ENCODE data around the gene MTA1. TPM values are rescaled to one million over a fixed set of nuclear protein-coding genes. Genes with fewer than 3 reads are reported as not detected.

MTA1 gene
- total RNA-seq, 1 donor from 2014 or later: 129 TPM

DNA sequence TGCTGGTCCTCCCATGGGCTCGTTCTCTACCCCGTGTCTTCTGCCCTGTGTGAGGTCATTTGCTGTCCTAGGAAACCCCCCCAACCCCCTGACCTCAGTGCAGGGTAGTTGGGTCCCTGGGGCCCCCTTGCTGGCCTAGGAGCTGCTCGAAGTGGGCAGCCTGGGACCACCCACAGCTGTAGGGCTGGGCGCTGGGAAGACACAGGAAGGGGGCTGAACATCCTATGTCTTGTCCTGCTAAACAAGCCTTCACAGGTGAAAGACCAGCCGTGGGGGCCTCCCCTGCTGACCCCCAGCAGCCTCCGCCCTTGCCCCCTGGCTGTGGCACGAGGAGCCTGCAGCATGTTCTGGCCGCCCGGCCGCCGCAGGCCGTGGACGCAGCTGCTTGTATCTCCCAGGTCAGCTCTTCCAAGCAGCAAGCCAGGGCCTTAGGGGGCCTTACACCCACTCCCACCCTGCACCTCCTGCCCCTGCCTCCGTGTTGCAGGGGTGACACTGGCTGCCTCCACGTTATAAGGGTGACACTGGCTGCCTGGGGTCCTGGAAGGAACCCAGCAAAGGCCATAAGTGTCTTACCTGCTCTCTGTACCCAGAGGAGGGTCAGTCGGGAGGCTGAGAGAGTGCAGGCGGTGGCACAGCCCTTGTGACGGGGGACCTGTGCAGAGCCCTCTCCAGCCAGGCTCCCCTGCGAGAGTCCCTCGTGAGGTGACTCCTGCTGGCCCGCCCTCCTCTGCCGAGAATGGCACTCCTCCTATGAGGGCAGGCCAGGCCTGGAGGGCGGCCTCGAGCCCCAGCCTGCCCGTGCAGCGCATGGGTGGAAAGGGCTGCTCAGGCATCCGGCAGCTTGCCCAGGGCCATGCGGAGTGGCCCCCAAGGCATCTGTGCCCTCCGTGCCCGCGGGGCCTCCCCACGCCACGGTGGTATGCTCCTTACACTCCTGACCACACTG lies 32.8 kb upstream of the MTA1 start:
- intact Hi-C loops (cut with micrococcal nuclease): no loop called here

- intact Hi-C loops (cut with micrococcal nuclease): no loop called here
Observed at GRCh38 chr14:105387530-105387922, 32.1 kb upstream of the MTA1 start.

DNA sequence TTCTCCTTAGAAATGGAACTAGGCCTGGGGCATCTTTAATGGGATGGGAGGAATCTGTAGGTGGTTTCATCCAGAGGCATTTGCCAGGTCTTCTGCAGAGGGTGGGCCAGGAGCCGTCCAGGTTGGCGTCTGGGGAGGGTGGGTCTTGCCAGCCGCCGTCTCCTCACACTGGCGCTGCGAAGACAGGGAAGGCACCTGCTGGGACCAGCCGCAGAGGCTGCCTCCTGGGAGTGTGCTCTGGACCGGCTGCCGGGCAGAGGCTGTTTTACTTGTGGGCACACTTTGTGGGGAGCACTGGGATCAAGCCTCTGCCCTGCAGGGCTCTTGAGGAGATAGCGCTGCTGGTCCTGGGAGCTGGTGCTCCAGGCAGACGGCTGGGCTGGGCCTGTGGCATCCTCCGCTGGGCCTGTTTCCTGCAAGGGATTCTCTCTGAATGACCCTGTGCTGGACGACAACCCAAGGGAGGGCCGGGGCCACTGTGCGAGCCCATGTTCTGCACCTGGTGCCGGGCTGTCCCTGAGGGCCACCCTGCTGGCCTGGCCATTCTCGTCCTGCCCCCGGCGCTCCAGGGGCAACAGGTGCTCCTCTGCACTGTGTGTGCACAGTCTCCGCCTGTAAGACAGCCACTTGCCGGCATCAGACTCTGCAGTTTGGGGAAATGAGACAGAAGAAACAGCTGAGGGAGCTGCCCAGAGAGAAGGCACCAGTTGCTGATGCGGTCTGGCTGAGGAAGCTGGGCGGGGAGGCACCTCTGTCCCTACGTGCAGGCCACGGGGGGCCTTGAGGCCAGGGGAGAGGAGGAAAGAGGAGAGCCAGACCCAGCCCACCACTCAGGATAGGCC lies 31.3 kb upstream of the MTA1 start:
- intact Hi-C loops (cut with micrococcal nuclease): no loop called here

- intact Hi-C loops (cut with micrococcal nuclease): no loop called here
Observed at GRCh38 chr14:105388976-105389375, 30.7 kb upstream of the MTA1 start.

DNA sequence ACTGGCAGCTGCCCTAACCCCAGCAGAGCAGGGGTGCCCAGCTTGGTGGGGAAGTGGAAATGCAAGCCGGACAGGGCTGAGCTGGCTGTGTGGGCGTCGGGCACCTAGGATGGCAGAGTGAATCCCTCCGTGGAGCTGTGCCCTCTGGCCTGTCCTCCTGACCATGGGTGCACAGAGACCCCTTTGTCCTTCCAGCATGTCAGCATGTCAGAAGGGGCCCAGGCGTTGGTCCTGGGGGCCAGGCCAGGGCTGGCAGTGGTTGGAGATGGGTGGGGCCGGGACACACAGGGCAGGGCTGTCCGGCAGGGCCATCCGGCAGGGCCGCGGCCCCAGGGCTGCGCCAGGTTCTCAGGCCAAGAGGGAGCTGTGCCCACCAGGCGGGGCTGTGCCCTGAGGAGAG lies 30.1 kb upstream of the MTA1 start:
- intact Hi-C loops (cut with micrococcal nuclease): no loop called here

- intact Hi-C loops (cut with micrococcal nuclease): no loop called here
Observed at GRCh38 chr14:105389976-105390848, 29.4 kb upstream of the MTA1 start.

DNA sequence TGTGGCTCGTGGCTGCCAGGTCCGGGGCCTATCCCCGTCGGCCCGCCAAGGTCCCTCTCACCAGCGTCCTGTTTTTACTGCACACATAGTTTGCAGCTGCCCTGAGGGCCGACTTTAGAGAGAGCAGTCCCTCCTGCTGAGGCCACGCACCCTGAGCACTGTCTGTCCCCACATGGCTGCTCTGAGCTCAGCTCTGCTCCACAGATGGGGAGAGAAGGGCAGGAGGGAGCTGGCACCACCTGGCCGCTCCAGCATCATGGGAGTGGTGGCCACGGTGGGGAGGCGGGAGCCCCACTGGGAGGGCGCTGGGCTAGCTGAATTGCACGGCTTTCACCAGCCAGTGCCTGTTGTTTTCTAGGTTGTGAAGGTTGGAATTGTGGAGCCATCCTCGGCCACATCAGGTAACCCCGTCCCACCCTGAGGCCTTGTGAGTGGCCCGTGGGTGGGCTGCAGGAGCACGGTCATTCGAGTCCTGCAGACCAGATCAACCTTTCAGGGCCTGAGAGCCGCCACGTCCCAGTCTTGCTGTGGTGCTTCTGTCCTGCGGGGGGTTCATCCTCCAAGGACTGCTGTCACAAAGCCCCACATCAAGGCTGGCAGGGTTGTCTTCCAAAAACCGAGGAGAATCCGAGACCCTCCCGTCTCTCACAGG lies 28.7 kb upstream of the MTA1 start:
- intact Hi-C loops (cut with micrococcal nuclease): no loop called here

- intact Hi-C loops (cut with micrococcal nuclease): no loop called here
Observed at GRCh38 chr14:105391541-105391940, 28.1 kb upstream of the MTA1 start.

DNA sequence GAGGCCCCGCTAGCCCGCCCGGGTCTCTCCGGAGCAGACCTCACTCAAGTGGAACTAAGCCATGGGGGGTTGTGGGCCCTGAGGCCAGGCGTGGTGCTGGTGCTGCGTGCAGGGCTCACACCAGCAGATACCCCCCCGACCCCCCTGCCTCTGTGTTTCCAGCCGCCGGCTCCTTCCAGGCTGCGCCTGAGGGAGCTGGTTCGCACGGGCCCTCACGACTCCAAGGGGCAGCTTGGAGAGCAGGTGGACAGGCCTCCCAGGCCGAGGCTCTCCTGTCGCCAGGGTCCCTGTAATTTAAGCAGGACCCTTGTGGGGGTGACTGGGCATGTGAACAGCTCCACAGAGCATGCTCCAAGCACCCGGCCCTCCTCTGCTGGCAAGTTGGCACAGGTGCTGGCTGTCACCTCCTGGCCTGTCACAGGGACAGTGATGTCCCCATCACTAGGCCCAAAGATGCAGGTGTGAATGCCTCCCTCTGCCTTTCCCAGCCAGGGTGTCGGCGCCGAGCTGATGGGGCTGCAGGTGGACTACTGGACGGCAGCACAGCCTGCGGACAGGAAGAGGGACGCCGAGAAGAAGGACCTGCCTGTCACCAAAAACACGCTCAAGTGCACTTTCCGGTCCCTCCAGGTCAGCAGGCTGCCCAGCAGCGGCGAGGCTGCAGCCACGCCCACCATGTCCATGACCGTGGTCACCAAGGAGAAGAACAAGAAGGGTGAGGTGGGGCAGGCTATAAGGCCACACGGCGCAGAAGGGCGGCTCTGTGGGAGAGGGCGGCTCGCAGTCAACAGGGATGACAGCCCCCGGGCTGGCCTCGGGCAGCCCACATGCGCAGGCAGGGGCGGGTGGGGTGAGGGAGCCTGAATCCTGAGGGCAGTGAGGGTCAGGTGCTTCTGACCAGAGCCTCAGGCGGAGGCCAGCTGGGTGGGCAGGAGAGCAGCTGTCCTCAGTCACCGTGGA lies 27.2 kb upstream of the MTA1 start:
- intact Hi-C loops (cut with micrococcal nuclease): no loop called here

GRCh38 chr14:105393151-105393550 lies 26.5 kb upstream of the MTA1 start:
- intact Hi-C loops (cut with micrococcal nuclease): no loop called here

- intact Hi-C loops (cut with micrococcal nuclease): loop anchor here (5.0 kb wide), 1 partner anchor 93 kb away; the partner anchor contains the start of gene BRF1
Observed at GRCh38 chr14:105394714-105395537, 24.7 kb upstream of the MTA1 start.

- intact Hi-C loops (cut with micrococcal nuclease): loop anchor here (5.0 kb wide), 1 partner anchor 93 kb away; the partner anchor contains the start of gene BRF1
Observed at GRCh38 chr14:105395538-105395854, 24.1 kb upstream of the MTA1 start.

GRCh38 chr14:105397350-105397931 lies 22.2 kb upstream of the MTA1 start:
- intact Hi-C loops (cut with micrococcal nuclease): loop anchor here (5.0 kb wide), 1 partner anchor 95 kb away; the partner anchor contains the start of gene BRF1

- intact Hi-C loops (cut with micrococcal nuclease): loop anchor here (1.0 to 5.0 kb wide), 2 partner anchors 93 to 96 kb away; partner anchors contain the start of genes BRF1 and TEDC1
Observed at GRCh38 chr14:105398044-105398725, 21.4 kb upstream of the MTA1 start, which contains the start of gene TEX22. TEX22 (plus strand) TSS chr14:105398538; CDS start chr14:105399341, 803 bp downstream.

DNA sequence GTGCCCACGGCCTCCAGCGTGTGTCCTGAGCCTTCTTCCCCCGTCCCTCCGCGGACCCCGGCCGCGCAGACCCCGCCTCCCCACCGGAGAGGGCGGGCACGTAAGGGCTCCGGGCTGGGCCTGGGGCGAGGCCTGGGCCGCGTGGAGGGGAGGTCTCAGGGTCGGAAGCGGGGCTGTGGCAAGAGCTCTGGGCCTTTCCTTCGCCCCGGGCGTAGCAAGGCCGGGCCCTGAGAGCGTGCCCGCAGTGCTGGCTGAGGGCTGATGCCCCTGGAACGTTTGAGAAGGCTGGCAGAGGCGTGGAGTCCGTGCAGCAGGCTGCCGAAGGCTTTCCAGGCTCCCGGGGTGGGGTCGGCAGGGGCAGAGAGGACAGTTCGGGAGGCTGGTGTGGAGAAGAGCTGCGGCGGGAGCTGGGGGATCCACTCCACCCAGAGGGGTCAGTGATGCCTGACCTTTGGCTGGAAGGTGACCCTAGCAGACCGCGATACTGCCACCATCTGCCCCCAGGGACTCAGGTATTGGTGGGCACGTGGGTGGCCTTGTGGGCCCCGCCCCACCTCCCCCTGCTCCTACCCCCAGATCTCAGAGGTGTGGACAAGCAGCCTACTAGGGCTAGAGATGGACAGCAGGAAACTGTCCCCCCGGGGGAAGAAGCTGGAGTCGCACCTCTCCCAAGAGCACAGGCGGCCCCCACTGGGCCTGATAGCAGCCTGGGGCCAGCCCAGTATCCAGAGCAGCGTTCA lies 20.7 kb upstream of the MTA1 start:
- intact Hi-C loops (cut with micrococcal nuclease): loop anchor here (1.0 to 5.0 kb wide), 2 partner anchors 92 to 97 kb away; partner anchors contain the start of genes BRF1 and TEDC1

DNA sequence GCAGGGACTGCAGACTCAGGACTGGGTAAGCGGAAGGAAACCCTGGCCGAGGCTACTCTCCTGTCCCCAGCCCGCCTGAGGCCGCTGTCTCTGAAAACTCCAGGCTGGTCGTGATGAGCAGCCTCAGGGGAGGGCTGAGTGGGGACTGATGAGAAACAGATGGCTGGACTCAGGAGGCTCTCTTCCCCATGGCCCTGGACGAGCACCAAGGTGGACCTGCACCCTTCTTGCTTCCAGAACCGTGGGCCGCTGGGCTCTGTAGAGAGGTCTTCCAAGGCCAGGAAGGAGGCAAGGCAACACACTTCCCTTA lies 20.2 kb upstream of the MTA1 start:
- intact Hi-C loops (cut with micrococcal nuclease): loop anchor here (5.0 kb wide), 1 partner anchor 97 kb away; the partner anchor contains the start of gene BRF1

GRCh38 chr14:105400016-105400415 lies 19.6 kb upstream of the MTA1 start:
- intact Hi-C loops (cut with micrococcal nuclease): no loop called here

All from T-helper 2 cell treated with Interferon-gamma antibody and Interleukin-4, amounts not matched to agents 100 ng/mL and 5 ng/mL, for 36 hours (primary cell).